ENCODE measurements around the gene MRPL54.

MRPL54 gene

DNA sequence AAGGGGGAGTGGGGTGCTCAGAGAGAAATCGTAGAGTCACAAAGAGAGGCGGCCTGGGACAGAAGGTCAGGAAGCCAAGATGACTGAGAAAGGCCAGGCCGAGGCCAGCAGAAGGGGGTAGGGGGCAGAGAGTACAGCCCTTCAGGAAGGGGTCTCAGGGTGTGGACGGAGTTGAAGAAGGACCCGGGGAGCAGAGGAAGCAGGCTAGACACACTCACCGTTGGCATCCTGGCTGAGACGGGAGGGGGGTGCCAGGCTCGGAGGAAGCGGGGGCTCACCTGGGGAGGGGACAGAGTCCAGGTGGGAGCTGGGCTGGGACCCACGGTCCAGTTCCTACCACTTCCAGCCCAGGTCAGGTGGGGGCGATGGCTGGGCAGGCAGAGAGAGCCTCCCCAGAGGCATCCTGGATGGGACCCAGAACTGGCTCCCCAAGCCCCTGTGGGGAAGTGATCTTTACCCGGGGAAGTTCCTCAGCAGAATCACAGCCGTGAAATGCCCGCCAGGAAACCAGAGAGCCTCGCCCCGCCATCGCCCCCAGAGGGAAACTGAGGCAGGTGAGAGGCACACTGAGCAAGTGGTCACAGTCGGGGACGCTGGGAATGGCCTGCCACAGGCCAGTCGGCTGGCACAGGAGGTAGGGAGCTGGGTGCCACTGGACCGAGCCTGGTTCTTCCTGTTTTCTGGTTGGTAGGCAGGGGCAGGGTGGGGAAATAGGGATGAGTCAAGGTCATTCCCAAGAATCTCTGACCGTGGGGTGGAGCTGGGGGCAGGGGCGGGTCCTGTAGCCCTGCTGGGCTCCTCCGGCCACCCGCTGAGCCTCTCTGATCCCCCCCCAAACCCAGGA is 22.3 kb downstream of the MRPL54 start:
- no peak for DNase-seq (ENCODE audit: low read depth in 1 of 2, low spot score in 1 of 2)

GRCh38 chr19:3785451-3785937 is 23.0 kb downstream of the MRPL54 start:
- peak in 1 of 2 donors; percentile 16 for DNase-seq (ENCODE audit: low read depth in 1 of 2, low spot score in 1 of 2)

- DNase-seq (ENCODE audit: low read depth in 1 of 2, low spot score in 1 of 2) = peak in 1 of 2 donors; percentile 8
Measured at GRCh38 chr19:3785938-3786824, 23.7 kb downstream of the MRPL54 start, which contains the start of gene MATK. TSS of gene MATK (minus strand) at chr19:3786381. CDS start at chr19:3785135, 1,246 bp downstream.

DNA sequence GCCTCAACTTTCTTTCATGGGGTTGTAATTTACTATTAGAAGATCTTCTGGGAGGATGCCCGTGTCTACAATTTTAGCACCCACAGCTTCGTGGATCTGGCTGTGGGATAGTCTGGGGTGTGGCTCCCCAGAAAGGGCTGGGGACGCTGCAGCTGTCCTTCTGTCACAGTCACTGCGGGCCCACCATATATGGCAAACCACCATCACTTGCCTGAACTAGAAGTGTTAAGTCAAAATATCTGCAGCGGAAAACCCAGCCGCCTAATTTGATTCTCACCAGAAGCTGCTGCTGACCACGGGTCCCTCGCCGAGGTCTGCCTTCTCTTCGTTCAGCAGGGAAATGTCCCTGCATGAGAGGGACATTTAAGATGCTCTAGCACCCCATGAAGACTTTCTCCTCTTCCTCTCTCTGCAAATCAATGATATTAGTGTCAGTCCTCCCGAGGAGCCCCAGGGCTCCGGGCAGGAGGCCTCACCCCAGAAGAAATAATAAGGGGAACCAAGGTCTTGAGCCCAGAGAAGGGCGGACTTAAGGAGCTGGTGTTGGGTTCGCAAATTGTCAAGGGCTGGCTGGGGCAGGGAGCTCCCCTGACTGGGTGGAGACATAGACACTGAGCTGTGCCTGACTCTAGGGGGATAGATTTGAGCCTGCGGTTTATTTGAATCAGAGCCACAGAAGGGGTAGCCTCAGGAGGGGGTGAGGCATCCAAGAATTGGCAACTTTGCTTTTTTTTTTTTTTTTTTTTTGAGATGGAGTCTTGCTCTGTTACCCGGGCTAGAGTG is 26.7 kb downstream of the MRPL54 start:
- DNase-seq (ENCODE audit: low read depth in 1 of 2, low spot score in 1 of 2) = no peak

- no peak for DNase-seq (ENCODE audit: low read depth in 1 of 2, low spot score in 1 of 2)
Measured at GRCh38 chr19:3790209-3790734, 27.8 kb downstream of the MRPL54 start.

DNA sequence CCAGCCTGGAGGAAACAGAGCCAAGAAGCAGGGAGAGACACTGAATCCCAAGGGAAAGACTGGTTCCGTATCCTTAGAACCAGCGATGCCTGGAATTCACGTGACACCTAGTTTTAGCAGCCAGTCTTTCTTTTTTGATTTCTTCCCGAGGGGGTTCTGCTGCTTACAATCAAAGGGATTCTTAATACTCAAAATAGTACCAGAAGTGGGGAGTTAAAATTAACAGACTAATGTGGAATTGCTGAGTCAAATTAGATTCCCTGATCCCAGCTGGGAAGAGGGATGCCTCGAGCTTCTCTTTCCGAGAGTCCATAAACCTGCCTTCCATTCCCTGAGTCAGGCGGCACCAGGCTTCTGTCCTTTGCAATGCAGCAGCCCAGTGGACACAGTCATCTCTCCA is 28.5 kb downstream of the MRPL54 start:
- DNase-seq (ENCODE audit: low read depth in 1 of 2, low spot score in 1 of 2) = no peak

DNA sequence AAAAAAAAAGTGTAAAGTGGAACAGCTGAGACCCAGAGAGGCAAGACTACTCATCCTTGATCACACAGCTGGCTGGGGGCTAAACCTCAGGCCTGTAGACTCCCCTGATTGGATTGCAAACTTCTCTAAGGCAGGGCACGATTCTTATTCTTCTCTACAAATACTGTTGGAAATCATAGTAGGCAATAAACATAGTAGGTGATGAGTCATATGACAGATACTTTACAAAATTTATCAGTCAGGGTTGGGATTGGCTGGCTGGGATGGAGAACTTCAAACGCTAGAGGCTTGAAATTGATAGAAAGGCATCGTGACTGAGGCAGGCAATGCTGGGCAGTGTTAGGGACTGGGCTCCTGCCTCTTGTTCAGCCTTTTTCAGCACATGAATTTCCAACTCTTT is 29.6 kb downstream of the MRPL54 start:
- no peak for DNase-seq (ENCODE audit: low read depth in 1 of 2, low spot score in 1 of 2)

- no peak for DNase-seq (ENCODE audit: low read depth in 1 of 2, low spot score in 1 of 2)
Measured at GRCh38 chr19:3793799-3794198, 31.3 kb downstream of the MRPL54 start.

- no peak for DNase-seq (ENCODE audit: low read depth in 1 of 2, low spot score in 1 of 2)
Measured at GRCh38 chr19:3796358-3796757, 33.9 kb downstream of the MRPL54 start.

- no peak for DNase-seq (ENCODE audit: low read depth in 1 of 2, low spot score in 1 of 2)
Measured at GRCh38 chr19:3798137-3798536, 35.7 kb downstream of the MRPL54 start.

GRCh38 chr19:3800996-3801395 is 38.5 kb downstream of the MRPL54 start:
- DNase-seq (ENCODE audit: low read depth in 1 of 2, low spot score in 1 of 2) = no peak

- no peak for DNase-seq (ENCODE audit: low read depth in 1 of 2, low spot score in 1 of 2)
Measured at GRCh38 chr19:3801412-3802096, 39.1 kb downstream of the MRPL54 start.

GRCh38 chr19:3803114-3803888 is 40.8 kb downstream of the MRPL54 start:
- no peak for DNase-seq (ENCODE audit: low read depth in 1 of 2, low spot score in 1 of 2)

- DNase-seq (ENCODE audit: low read depth in 1 of 2, low spot score in 1 of 2) = no peak
Measured at GRCh38 chr19:3803986-3804385, 41.5 kb downstream of the MRPL54 start.

GRCh38 chr19:3804429-3804828 is 41.9 kb downstream of the MRPL54 start:
- DNase-seq (ENCODE audit: low read depth in 1 of 2, low spot score in 1 of 2) = no peak

DNA sequence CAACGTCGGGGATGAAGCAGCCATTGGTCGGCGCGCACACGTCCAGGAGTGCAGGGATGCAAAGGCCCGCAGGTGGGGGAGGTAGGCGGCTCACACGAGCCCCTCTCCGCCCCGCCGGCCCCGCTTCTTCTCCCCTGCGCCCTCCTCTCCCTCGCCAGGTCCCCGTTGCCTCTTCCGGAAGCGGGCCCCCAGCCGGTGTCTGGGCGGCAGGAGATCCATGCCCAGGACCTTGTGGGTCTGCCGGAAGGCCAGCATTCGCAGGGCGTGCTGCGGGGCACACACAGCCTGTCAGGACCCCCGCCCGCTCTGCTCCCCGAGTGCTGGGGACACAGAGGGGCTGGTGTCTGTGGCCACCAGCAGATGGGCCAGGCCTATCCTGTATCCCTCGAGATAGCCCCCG is 43.4 kb downstream of the MRPL54 start:
- DNase-seq (ENCODE audit: low read depth in 1 of 2, low spot score in 1 of 2) = no peak

DNA sequence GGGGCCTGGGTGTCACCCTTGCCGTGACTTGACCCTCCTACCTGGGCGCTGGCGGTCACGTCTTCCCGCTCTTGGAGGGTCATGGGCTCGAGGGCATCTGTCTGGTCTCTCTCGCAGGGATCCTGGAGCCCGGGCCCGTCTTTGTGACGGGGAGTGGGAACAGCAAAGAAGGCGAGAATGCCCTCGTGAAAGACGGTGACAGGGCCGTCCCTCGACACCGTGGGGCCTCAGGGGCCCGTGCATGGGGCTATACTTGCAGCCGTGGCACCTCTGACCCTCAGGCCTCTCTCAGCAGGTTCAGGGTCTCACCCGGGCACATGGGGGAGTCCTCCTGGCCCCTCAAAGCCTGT is 44.6 kb downstream of the MRPL54 start:
- DNase-seq (ENCODE audit: low read depth in 1 of 2, low spot score in 1 of 2) = no peak

GRCh38 chr19:3807574-3808354 is 45.3 kb downstream of the MRPL54 start:
- DNase-seq (ENCODE audit: low read depth in 1 of 2, low spot score in 1 of 2) = no peak

Measured in activated CD4-positive, alpha-beta T cell treated with anti-CD3 and anti-CD28 coated beads, Interleukin-2, amount 50 U/mL, for 24 hours (primary cell).